Measurements from ENCODE around the gene RASIP1.

The RASIP1 gene

DNA sequence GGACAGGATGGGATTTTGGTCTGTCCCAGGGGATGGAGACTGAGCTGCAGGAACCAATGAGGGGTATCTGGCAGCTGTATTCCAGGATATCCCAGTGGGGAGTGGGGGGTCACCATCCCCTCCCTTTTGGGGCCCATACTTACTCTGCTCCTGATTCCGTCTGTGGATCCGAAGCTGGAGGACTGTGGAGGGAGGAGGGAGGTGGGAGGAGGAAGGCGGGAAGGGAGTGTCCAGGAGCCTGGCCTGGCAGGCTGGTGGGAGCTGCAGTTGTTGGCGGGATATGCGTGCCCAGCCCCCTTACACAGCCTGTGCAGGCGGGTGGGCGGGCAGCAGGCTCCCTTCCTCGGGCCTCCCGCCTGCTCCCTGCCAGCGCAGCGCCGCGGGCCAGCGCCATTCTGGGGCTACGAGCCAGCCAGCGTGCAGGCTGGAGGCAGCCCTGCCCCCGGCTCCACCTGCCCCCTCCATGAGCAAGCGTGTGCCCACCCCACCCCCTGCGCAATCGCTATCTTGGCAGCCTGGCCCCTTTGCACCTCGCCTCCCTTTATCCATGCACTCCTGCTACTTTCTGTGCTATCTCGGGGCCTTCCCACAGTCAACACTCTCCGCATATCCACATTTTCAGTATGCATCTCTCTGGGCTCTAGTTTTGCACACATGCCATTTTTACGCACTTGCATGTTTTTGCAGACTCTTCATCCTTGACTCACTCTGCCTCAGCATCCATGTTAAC lies 23.7 kb downstream of the RASIP1 start (continued):
- TF ChIP-seq HOXD13 (CRISPR knock-in tag; IDR thresholded peaks at IDR 0.05; ENCODE audit: borderline replicate concordance) (no peak), ZFP41 (tag by site-specific recombination; IDR thresholded peaks at IDR 0.05; ENCODE audit: borderline replicate concordance) (no peak), ZNF112 (tag by site-specific recombination; IDR thresholded peaks at IDR 0.05) (no peak), ZEB2 (tag by site-specific recombination; IDR thresholded peaks at IDR 0.05) (0 out of 2 replicates have a peak, but pooled peaks have one; percentile 20), KLF16 (tag by site-specific recombination; IDR thresholded peaks at IDR 0.05) (peak; percentile 91; the same call in 1 of the 2 replicates), ZNF223 (tag by site-specific recombination; IDR thresholded peaks at IDR 0.05) (no peak), ZNF132 (tag by site-specific recombination; IDR thresholded peaks at IDR 0.05; ENCODE audit: borderline replicate concordance) (no peak), MYNN (tag by site-specific recombination; IDR thresholded peaks at IDR 0.05; ENCODE audit: borderline replicate concordance) (no peak), YY2 (tag by site-specific recombination; IDR thresholded peaks at IDR 0.05) (peak; percentile 48), ZNF404 (tag by site-specific recombination; IDR thresholded peaks at IDR 0.05) (no peak), ZNF555 (tag by site-specific recombination; conservative IDR thresholded peaks at IDR 0.05) (no peak), ZNF768 (tag by site-specific recombination; IDR thresholded peaks at IDR 0.05) (no peak), ZNF510 (tag by site-specific recombination; IDR thresholded peaks at IDR 0.05; ENCODE audit: insufficient replicate concordance) (no peak), ZNF530 (tag by site-specific recombination; IDR thresholded peaks at IDR 0.05; ENCODE audit: low read depth) (no peak), YY1 (tag by site-specific recombination; IDR thresholded peaks at IDR 0.05) (peak; percentile 44; the same call in 1 of the 2 replicates), ZBTB20 (tag by site-specific recombination; IDR thresholded peaks at IDR 0.05) (peak; percentile 84), ZNF23 (tag by site-specific recombination; IDR thresholded peaks at IDR 0.05; ENCODE audit: borderline replicate concordance) (no peak), ZNF37A (tag by site-specific recombination; IDR thresholded peaks at IDR 0.05) (no peak), BCL11A (tag by site-specific recombination; IDR thresholded peaks at IDR 0.05; ENCODE audit: low read depth) (peak; percentile 6; the same call in 1 of the 2 replicates), ZNF830 (tag by site-specific recombination; IDR thresholded peaks at IDR 0.05; ENCODE audit: low read depth) (no peak), ZNF548 (tag by site-specific recombination; IDR thresholded peaks at IDR 0.05) (no peak), ZNF184 (tag by site-specific recombination; IDR thresholded peaks at IDR 0.05) (no peak)
- TF ChIP-seq, protein P1, sequence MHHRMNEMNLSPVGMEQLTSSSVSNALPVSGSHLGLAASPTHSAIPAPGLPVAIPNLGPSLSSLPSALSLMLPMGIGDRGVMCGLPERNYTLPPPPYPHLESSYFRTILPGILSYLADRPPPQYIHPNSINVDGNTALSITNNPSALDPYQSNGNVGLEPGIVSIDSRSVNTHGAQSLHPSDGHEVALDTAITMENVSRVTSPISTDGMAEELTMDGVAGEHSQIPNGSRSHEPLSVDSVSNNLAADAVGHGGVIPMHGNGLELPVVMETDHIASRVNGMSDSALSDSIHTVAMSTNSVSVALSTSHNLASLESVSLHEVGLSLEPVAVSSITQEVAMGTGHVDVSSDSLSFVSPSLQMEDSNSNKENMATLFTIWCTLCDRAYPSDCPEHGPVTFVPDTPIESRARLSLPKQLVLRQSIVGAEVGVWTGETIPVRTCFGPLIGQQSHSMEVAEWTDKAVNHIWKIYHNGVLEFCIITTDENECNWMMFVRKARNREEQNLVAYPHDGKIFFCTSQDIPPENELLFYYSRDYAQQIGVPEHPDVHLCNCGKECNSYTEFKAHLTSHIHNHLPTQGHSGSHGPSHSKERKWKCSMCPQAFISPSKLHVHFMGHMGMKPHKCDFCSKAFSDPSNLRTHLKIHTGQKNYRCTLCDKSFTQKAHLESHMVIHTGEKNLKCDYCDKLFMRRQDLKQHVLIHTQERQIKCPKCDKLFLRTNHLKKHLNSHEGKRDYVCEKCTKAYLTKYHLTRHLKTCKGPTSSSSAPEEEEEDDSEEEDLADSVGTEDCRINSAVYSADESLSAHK (tag by site-specific recombination; IDR thresholded peaks at IDR 0.05) = no peak
- TF ChIP-seq, protein P2, sequence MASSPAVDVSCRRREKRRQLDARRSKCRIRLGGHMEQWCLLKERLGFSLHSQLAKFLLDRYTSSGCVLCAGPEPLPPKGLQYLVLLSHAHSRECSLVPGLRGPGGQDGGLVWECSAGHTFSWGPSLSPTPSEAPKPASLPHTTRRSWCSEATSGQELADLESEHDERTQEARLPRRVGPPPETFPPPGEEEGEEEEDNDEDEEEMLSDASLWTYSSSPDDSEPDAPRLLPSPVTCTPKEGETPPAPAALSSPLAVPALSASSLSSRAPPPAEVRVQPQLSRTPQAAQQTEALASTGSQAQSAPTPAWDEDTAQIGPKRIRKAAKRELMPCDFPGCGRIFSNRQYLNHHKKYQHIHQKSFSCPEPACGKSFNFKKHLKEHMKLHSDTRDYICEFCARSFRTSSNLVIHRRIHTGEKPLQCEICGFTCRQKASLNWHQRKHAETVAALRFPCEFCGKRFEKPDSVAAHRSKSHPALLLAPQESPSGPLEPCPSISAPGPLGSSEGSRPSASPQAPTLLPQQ (tag by site-specific recombination; IDR thresholded peaks at IDR 0.05) = peak; percentile 68
- TF ChIP-seq, protein P3, sequence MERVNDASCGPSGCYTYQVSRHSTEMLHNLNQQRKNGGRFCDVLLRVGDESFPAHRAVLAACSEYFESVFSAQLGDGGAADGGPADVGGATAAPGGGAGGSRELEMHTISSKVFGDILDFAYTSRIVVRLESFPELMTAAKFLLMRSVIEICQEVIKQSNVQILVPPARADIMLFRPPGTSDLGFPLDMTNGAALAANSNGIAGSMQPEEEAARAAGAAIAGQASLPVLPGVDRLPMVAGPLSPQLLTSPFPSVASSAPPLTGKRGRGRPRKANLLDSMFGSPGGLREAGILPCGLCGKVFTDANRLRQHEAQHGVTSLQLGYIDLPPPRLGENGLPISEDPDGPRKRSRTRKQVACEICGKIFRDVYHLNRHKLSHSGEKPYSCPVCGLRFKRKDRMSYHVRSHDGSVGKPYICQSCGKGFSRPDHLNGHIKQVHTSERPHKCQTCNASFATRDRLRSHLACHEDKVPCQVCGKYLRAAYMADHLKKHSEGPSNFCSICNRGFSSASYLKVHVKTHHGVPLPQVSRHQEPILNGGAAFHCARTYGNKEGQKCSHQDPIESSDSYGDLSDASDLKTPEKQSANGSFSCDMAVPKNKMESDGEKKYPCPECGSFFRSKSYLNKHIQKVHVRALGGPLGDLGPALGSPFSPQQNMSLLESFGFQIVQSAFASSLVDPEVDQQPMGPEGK (tag by site-specific recombination; IDR thresholded peaks at IDR 0.05) = peak; percentile 93
- TF ChIP-seq, protein P4, sequence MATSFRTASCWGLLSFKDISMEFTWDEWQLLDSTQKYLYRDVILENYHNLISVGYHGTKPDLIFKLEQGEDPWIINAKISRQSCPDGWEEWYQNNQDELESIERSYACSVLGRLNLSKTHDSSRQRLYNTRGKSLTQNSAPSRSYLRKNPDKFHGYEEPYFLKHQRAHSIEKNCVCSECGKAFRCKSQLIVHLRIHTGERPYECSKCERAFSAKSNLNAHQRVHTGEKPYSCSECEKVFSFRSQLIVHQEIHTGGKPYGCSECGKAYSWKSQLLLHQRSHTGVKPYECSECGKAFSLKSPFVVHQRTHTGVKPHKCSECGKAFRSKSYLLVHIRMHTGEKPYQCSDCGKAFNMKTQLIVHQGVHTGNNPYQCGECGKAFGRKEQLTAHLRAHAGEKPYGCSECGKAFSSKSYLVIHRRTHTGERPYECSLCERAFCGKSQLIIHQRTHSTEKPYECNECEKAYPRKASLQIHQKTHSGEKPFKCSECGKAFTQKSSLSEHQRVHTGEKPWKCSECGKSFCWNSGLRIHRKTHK (tag by site-specific recombination; IDR thresholded peaks at IDR 0.05) = no peak
- TF ChIP-seq, protein P5, sequence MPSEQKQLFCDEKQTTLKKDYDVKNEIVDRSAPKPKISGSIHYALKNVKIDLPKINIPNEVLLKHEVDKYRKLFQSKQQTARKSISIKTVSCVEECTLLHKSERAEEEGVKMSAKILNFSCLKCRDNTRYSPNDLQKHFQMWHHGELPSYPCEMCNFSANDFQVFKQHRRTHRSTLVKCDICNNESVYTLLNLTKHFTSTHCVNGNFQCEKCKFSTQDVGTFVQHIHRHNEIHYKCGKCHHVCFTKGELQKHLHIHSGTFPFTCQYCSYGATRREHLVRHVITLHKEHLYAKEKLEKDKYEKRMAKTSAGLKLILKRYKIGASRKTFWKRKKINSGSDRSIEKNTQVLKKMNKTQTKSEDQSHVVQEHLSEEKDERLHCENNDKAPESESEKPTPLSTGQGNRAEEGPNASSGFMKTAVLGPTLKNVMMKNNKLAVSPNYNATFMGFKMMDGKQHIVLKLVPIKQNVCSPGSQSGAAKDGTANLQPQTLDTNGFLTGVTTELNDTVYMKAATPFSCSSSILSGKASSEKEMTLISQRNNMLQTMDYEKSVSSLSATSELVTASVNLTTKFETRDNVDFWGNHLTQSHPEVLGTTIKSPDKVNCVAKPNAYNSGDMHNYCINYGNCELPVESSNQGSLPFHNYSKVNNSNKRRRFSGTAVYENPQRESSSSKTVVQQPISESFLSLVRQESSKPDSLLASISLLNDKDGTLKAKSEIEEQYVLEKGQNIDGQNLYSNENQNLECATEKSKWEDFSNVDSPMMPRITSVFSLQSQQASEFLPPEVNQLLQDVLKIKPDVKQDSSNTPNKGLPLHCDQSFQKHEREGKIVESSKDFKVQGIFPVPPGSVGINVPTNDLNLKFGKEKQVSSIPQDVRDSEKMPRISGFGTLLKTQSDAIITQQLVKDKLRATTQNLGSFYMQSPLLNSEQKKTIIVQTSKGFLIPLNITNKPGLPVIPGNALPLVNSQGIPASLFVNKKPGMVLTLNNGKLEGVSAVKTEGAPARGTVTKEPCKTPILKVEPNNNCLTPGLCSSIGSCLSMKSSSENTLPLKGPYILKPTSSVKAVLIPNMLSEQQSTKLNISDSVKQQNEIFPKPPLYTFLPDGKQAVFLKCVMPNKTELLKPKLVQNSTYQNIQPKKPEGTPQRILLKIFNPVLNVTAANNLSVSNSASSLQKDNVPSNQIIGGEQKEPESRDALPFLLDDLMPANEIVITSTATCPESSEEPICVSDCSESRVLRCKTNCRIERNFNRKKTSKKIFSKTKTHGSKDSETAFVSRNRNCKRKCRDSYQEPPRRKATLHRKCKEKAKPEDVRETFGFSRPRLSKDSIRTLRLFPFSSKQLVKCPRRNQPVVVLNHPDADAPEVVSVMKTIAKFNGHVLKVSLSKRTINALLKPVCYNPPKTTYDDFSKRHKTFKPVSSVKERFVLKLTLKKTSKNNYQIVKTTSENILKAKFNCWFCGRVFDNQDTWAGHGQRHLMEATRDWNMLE (tag by site-specific recombination; conservative IDR thresholded peaks at IDR 0.05; ENCODE audit: low read depth) = no peak
